ENCODE results near the gene TNFSF8. TPM values are rescaled to one million over a fixed set of nuclear protein-coding genes. Genes with fewer than 3 reads are reported as not detected.

The TNFSF8 gene
- total RNA-seq, 1 experiment from 2014 or later = not detected

GRCh38 chr9:114853071-114853855 is 77.1 kb downstream of the TNFSF8 start:
- intact Hi-C loops (cut with micrococcal nuclease) = no loop called here

GRCh38 chr9:114852050-114852594 is 78.3 kb downstream of the TNFSF8 start:
- POLR2A ChIA-PET = interaction anchor here (0.9 to 1.4 kb wide), 5 partner anchors 10 to 350 kb away, joined by 3 to 4 read pairs (median 4); no protein-coding TSS in a partner anchor
- TF ChIP-seq CTCF (IDR thresholded peaks at IDR 0.05; ENCODE audit: unreplicated experiment) = no peak

More at GRCh38 chr9:114853071-114853855, 77.1 kb downstream of the TNFSF8 start:
- Mint-ChIP-seq H3K27me3 (ENCODE audit: insufficient read depth, unreplicated experiment) (peaks cover 12% of the 10 kb centered on the region), H3K36me3 (ENCODE audit: insufficient read depth, unreplicated experiment) (no peaks in the 10 kb centered on the region), H3K4me3 (ENCODE audit: unreplicated experiment) (no peak overlapping the region), H3K9me3 (ENCODE audit: unreplicated experiment) (no peaks in the 10 kb centered on the region), H3K27ac (ENCODE audit: low read depth, unreplicated experiment) (no peak overlapping the region), H3K4me1 (ENCODE audit: insufficient read depth, unreplicated experiment) (peaks cover 34% of the 10 kb centered on the region)
- DNase-seq (ENCODE audit: unreplicated experiment) = no peak
- ChIA-PET POLR2A (interaction anchor here (0.9 to 1.2 kb wide), 4 partner anchors 9 to 351 kb away, joined by 3 to 4 read pairs (median 4); no protein-coding TSS in a partner anchor), CTCF (interaction anchor here (0.6 to 1.1 kb wide), 4 partner anchors 13 to 771 kb away, joined by 3 to 4 read pairs (median 4); no protein-coding TSS in a partner anchor)
- BruUV-seq (replicated peaks) = no TSS peak
- TF ChIP-seq CTCF (IDR thresholded peaks at IDR 0.05; ENCODE audit: unreplicated experiment) = no peak

GRCh38 chr9:114851306-114851705 is 79.1 kb downstream of the TNFSF8 start:
- Mint-ChIP-seq H3K27ac (ENCODE audit: low read depth, unreplicated experiment) (no peak overlapping the region), H3K36me3 (ENCODE audit: insufficient read depth, unreplicated experiment) (no peaks in the 10 kb centered on the region), H3K4me3 (ENCODE audit: unreplicated experiment) (no peak overlapping the region), H3K4me1 (ENCODE audit: insufficient read depth, unreplicated experiment) (peaks cover 29% of the 10 kb centered on the region), H3K9me3 (ENCODE audit: unreplicated experiment) (no peaks in the 10 kb centered on the region), H3K27me3 (ENCODE audit: insufficient read depth, unreplicated experiment) (peaks cover 12% of the 10 kb centered on the region)
- CTCF ChIA-PET = interaction anchor here (0.6 kb wide), 1 partner anchor 113 kb away, joined by 3 read pairs; no protein-coding TSS in a partner anchor
- intact Hi-C loops (cut with micrococcal nuclease) = no loop called here
- POLR2A ChIA-PET = interaction anchor here (1.4 kb wide), 1 partner anchor 29 kb away, joined by 4 read pairs; no protein-coding TSS in a partner anchor
- no peak for TF ChIP-seq CTCF (IDR thresholded peaks at IDR 0.05; ENCODE audit: unreplicated experiment)
- BruUV-seq (replicated peaks) = no TSS peak
- DNase-seq (ENCODE audit: unreplicated experiment) = no peak

More at GRCh38 chr9:114852050-114852594, 78.3 kb downstream of the TNFSF8 start:
- H3K27ac Mint-ChIP-seq (ENCODE audit: low read depth, unreplicated experiment) = no peak overlapping the region
- no peak overlapping the region for H3K4me3 Mint-ChIP-seq (ENCODE audit: unreplicated experiment)
- peaks cover 12% of the 10 kb centered on the region for H3K27me3 Mint-ChIP-seq (ENCODE audit: insufficient read depth, unreplicated experiment)
- intact Hi-C loops (cut with micrococcal nuclease) = no loop called here
- H3K4me1 Mint-ChIP-seq (ENCODE audit: insufficient read depth, unreplicated experiment) = peaks cover 34% of the 10 kb centered on the region
- DNase-seq (ENCODE audit: unreplicated experiment) = peak; percentile 73
- CTCF ChIA-PET = no interaction called here
- BruUV-seq (replicated peaks) = no TSS peak
- H3K9me3 Mint-ChIP-seq (ENCODE audit: unreplicated experiment) = no peaks in the 10 kb centered on the region
- no peaks in the 10 kb centered on the region for H3K36me3 Mint-ChIP-seq (ENCODE audit: insufficient read depth, unreplicated experiment)

Other genes with a start within 250 kb of the TNFSF8 start
- not detected in 2 replicates for gene TEX48, start 248.4 kb downstream of the TNFSF8 start, total RNA-seq (2022)
- gene TNFSF15, start 124.6 kb downstream of the TNFSF8 start, total RNA-seq (2022) = 0.39 and 1.9 TPM in 2 replicates
- 49.8 and 82.4 TPM in 2 replicates for gene TNC, start 187.6 kb upstream of the TNFSF8 start, total RNA-seq (2022)

All from MCF 10A (cell line).